ENCODE results near the gene YPEL2. TPM values are rescaled to one million over a fixed set of nuclear protein-coding genes. Genes with fewer than 3 reads are reported as not detected.

YPEL2 gene
- total RNA-seq, 1 experiment from 2014 or later: 2.9 TPM

Small RNA genes lying within 50 kb of the gene (microRNA-seq; reads per million reads assigned to microRNA genes)
- not detected for gene MIR4729

Other genes with a start within 250 kb of the YPEL2 start
- gene TRIM37, start 224.8 kb upstream of the YPEL2 start, total RNA-seq (2022): 37.7 and 44.4 TPM in 2 replicates
- 119 TPM in 2 replicates for gene SKA2, start 176.5 kb upstream of the YPEL2 start, total RNA-seq (2022)
- 80.2 and 89.9 TPM in 2 replicates for gene PRR11, start 175.9 kb upstream of the YPEL2 start, total RNA-seq (2022)
- 18.9 and 21.1 TPM in 2 replicates for gene SMG8, start 121.6 kb upstream of the YPEL2 start, total RNA-seq (2022)
- 1.2 and 2.9 TPM in 2 replicates for gene GDPD1, start 111.1 kb upstream of the YPEL2 start, total RNA-seq (2022)
- 28.6 and 32.7 TPM in 2 replicates for gene DHX40, start 234.0 kb downstream of the YPEL2 start, total RNA-seq (2022)

Data from Caco-2 (cell line).